H1 (cell line): ENCODE results near the gene GCK. TPM values are rescaled to one million over a fixed set of nuclear protein-coding genes. Genes with fewer than 3 reads are reported as not detected.
A peak's percentile ranks its signal among the peaks of the same experiment; 100 is the strongest.

Source experiments
- CTCF ChIA-PET: fragments of 300-600 bp; sonication (Branson Sonifier 250); formaldehyde crosslinking; loops from one replicate; lab custom pipeline; 2021; ENCODE audit not compliant: partially characterized antibody; lab: Charles Lee
- POLR2A ChIA-PET: fragments of 300-600 bp; sonication (Branson Sonifier 250); formaldehyde crosslinking; loops from one replicate; lab custom pipeline; 2021; ENCODE audit warnings: inconsistent platforms; ENCODE audit not compliant: partially characterized antibody; lab: Charles Lee
- DNase-seq, 2 experiments: peaks; one replicate each; pipeline versions ENCODE4 v3.0.0 to v3.0.0-alpha.2; 2010 to 2022; ENCODE audit warnings: low spot score in 2 of 2, low read depth in 1 of 2, mixed read lengths in 1 of 2
- FAIRE-seq: peaks from 2 replicates; lab custom pipeline; 2011; peaks lifted over from hg19 to GRCh38; lab: Jason Lieb, UNC
- H2AFZ ChIP-seq: 2 replicates; pipeline ENCODE4 v1.8.1; 2012; ENCODE audit warnings: low read length, inconsistent platforms
- H2AK5ac ChIP-seq: 2 replicates; pipeline ENCODE4 v1.6.1; 2013; ENCODE audit warnings: low read depth, low read length
- H2BK120ac ChIP-seq: replicated peaks from 2 replicates; pipeline ENCODE3; 2013; ENCODE audit warnings: low read depth, low read length, inconsistent platforms
- H2BK12ac ChIP-seq: 2 replicates; pipeline ENCODE4 v1.6.1; 2013; ENCODE audit warnings: low read depth, low read length
- H2BK15ac ChIP-seq: 2 replicates; pipeline ENCODE4 v1.6.1; 2013; ENCODE audit warnings: low read length
- H2BK20ac ChIP-seq: 2 replicates; pipeline ENCODE4 v1.6.1; 2013; ENCODE audit warnings: low read length
- H2BK5ac ChIP-seq: 2 replicates; pipeline ENCODE4 v1.6.1; 2013; ENCODE audit warnings: low read depth, low read length
- H3K14ac ChIP-seq: 2 replicates; pipeline ENCODE4 v1.6.1; 2013; ENCODE audit warnings: inconsistent platforms; ENCODE audit not compliant: insufficient read length
- H3K18ac ChIP-seq: 2 replicates; pipeline ENCODE4 v1.6.1; 2013; ENCODE audit warnings: low read length; ENCODE audit errors: extremely low read depth
- H3K23ac ChIP-seq: 2 replicates; pipeline ENCODE4 v1.6.1; 2013; ENCODE audit warnings: inconsistent platforms; ENCODE audit not compliant: insufficient read length
- H3K23me2 ChIP-seq: 2 replicates; pipeline ENCODE4 v1.6.1; 2013; ENCODE audit warnings: low read depth, low read length
- H3K27ac ChIP-seq: 2 replicates; pipeline ENCODE4 v1.6.1; 2011; ENCODE audit warnings: low read depth, low read length, inconsistent platforms
- H3K27me3 ChIP-seq, 4 experiments: replicated peaks in 1 of 4; 1 replicate in 1 of 4; 2 replicates in 3 of 4; pipeline versions ENCODE4 v1.6.1 to v1.8.1; 2011 to 2013; ENCODE audit warnings: low read length in 3 of 4, mild to moderate bottlenecking in 3 of 4, inconsistent platforms in 2 of 4, mixed read lengths in 2 of 4, moderate library complexity in 1 of 4; ENCODE audit not compliant: control insufficient read depth in 3 of 4, insufficient read depth in 3 of 4; ENCODE audit errors: extremely low read depth in 1 of 4
- H3K36me3 ChIP-seq, 4 experiments: 2 replicates each; pipeline versions ENCODE4 v1.6.1 to v1.8.1; 2011 to 2013; ENCODE audit warnings: mild to moderate bottlenecking in 4 of 4, low read length in 3 of 4, moderate library complexity in 2 of 4, control low read depth in 1 of 4, inconsistent platforms in 1 of 4; ENCODE audit not compliant: insufficient read depth in 4 of 4, control insufficient read depth in 2 of 4
- H3K4ac ChIP-seq: replicated peaks from 2 replicates; pipeline ENCODE3; 2013; ENCODE audit warnings: low read length, low read depth, mixed read lengths, inconsistent platforms; ENCODE audit not compliant: insufficient read length
- H3K4me1 ChIP-seq, 4 experiments: replicated peaks in 1 of 4; 1 replicate in 1 of 4; 2 replicates in 3 of 4; pipeline versions ENCODE4 v1.6.1 to v1.8.1; 2011 to 2013; ENCODE audit warnings: low read length in 3 of 4, inconsistent platforms in 2 of 4, mixed read lengths in 1 of 4; ENCODE audit not compliant: insufficient read depth in 4 of 4, control insufficient read depth in 3 of 4
- H3K4me2 ChIP-seq, 2 experiments: 2 replicates each; pipeline versions ENCODE4 v1.6.1 to v1.8.1; 2011 to 2013; ENCODE audit warnings: low read depth in 2 of 2, low read length in 2 of 2, control low read depth in 1 of 2, inconsistent platforms in 1 of 2, mild to moderate bottlenecking in 1 of 2; ENCODE audit not compliant: insufficient read depth in 1 of 2
- H3K4me3 ChIP-seq, 4 experiments: fragments of 200-600, 300-600 bp in 1 of 4; sonication (generic), shearing (Covaris generic), sonication (Bioruptor Twin) in 1 of 4; 2 replicates each; pipeline versions ENCODE4 v1.5.1 to v1.8.1; 2011 to 2016; ENCODE audit warnings: low read length in 4 of 4, low read depth in 3 of 4, control low read depth in 2 of 4, inconsistent platforms in 2 of 4, mild to moderate bottlenecking in 2 of 4, mixed read lengths in 1 of 4, moderate library complexity in 1 of 4; ENCODE audit not compliant: insufficient read depth in 2 of 4; ENCODE audit errors: extremely low read depth in 1 of 4
- H3K56ac ChIP-seq: replicated peaks from 2 replicates; pipeline ENCODE3; 2013; ENCODE audit warnings: low read depth, mild to moderate bottlenecking, mixed read lengths, low read length, inconsistent platforms; ENCODE audit not compliant: insufficient read length
- H3K79me1 ChIP-seq: 2 replicates; pipeline ENCODE4 v1.6.1; 2013; ENCODE audit warnings: low read depth, low read length, control low read depth
- H3K79me2 ChIP-seq, 2 experiments: 2 replicates each; pipeline versions ENCODE4 v1.6.1 to v1.8.1; 2012 to 2013; ENCODE audit warnings: low read length in 2 of 2, mild to moderate bottlenecking in 2 of 2, inconsistent platforms in 1 of 2; ENCODE audit not compliant: insufficient read depth in 2 of 2, control insufficient read depth in 1 of 2
- H3K9ac ChIP-seq, 4 experiments: replicated peaks in 1 of 4; 1 replicate in 1 of 4; 2 replicates in 3 of 4; pipeline versions ENCODE4 v1.6.1 to v1.8.1; 2011 to 2013; ENCODE audit warnings: low read depth in 3 of 4, low read length in 3 of 4, control low read depth in 2 of 4, mild to moderate bottlenecking in 2 of 4, moderate library complexity in 2 of 4, inconsistent platforms in 1 of 4; ENCODE audit errors: extremely low read depth in 1 of 4
- H3K9me3 ChIP-seq, 2 experiments: 2 replicates each; pipeline versions ENCODE4 v1.6.1 to v1.8.1; 2012 to 2013; ENCODE audit warnings: mild to moderate bottlenecking in 2 of 2, moderate library complexity in 2 of 2, control low read depth in 1 of 2, inconsistent platforms in 1 of 2, low read depth in 1 of 2, low read length in 1 of 2, mixed read lengths in 1 of 2; ENCODE audit not compliant: insufficient read depth in 2 of 2
- H4K20me1 ChIP-seq, 2 experiments: replicated peaks in 1 of 2; 2 replicates each; pipeline versions ENCODE3 to v1.8.1; 2011 to 2013; ENCODE audit warnings: inconsistent platforms in 2 of 2, low read length in 2 of 2, mild to moderate bottlenecking in 1 of 2; ENCODE audit not compliant: insufficient read depth in 2 of 2, control insufficient read depth in 1 of 2
- H4K5ac ChIP-seq: 2 replicates; pipeline ENCODE4 v1.6.1; 2013; ENCODE audit warnings: low read length, low read depth, mixed read lengths, inconsistent platforms; ENCODE audit not compliant: insufficient read length
- H4K8ac ChIP-seq: 2 replicates; pipeline ENCODE4 v1.8.0; 2013; ENCODE audit warnings: mild to moderate bottlenecking, moderate library complexity, low read length, inconsistent platforms; ENCODE audit not compliant: insufficient read depth; ENCODE audit errors: extremely low read depth
- H4K91ac ChIP-seq: replicated peaks from 2 replicates; pipeline ENCODE3; 2013; ENCODE audit warnings: low read length, mixed read lengths, inconsistent platforms; ENCODE audit not compliant: insufficient read length
- CBX5 ChIP-seq: fragments of 300-800, 300-1000 bp; sonication (generic); IDR thresholded peaks from 2 replicates; pipeline ENCODE4 v1.7.1; 2016; ENCODE audit warnings: antibody characterized with exemption, low read length, low read depth
- EP300 ChIP-seq, 2 experiments: IDR thresholded peaks; 1 replicate in 1 of 2; 2 replicates in 1 of 2; pipeline ENCODE4 v1.6.1; 2011 to 2012; ENCODE audit warnings: low read depth in 2 of 2, low read length in 2 of 2, mild to moderate bottlenecking in 2 of 2, borderline replicate concordance in 1 of 2, inconsistent platforms in 1 of 2, moderate library complexity in 1 of 2
- FOSL1 ChIP-seq: IDR thresholded peaks from 2 replicates; pipeline ENCODE4 v1.6.1; 2011; ENCODE audit warnings: mild to moderate bottlenecking, low read depth, low read length, moderate library complexity; ENCODE audit not compliant: insufficient read depth
- JUN ChIP-seq: IDR thresholded peaks from 2 replicates; pipeline ENCODE4 v1.6.1; 2011; ENCODE audit warnings: low read depth, mild to moderate bottlenecking, improper control_type of control experiment, low read length
- KDM1A ChIP-seq: fragments of 200-600, 300-600 bp; sonication (generic); IDR thresholded peaks from 2 replicates; pipeline ENCODE4 v1.7.1; 2016; ENCODE audit warnings: mild to moderate bottlenecking, low read length, borderline replicate concordance
- MAFK ChIP-seq: IDR thresholded peaks from 2 replicates; pipeline ENCODE4 v1.6.1; 2012; ENCODE audit warnings: low read depth, mild to moderate bottlenecking, improper control_type of control experiment, low read length
- MAX ChIP-seq: IDR thresholded peaks from 2 replicates; pipeline ENCODE4 v1.6.1; 2012; ENCODE audit warnings: inconsistent platforms
- NRF1 ChIP-seq: IDR thresholded peaks from 2 replicates; pipeline ENCODE4 v1.6.1; 2011; ENCODE audit warnings: mild to moderate bottlenecking, low read depth, low read length, improper control_type of control experiment
- POLR2AphosphoS5 ChIP-seq: IDR thresholded peaks from 2 replicates; pipeline ENCODE4 v1.6.1; 2011; ENCODE audit warnings: low read depth, low read length
- POU5F1 ChIP-seq: IDR thresholded peaks from 2 replicates; pipeline ENCODE4 v1.6.1; 2011; ENCODE audit warnings: low read depth, mild to moderate bottlenecking, low read length, moderate library complexity
- RAD21 ChIP-seq, 2 experiments: IDR thresholded peaks in 1 of 2; conservative IDR thresholded peaks in 1 of 2; 2 replicates each; pipeline ENCODE4 v1.6.1; 2011; ENCODE audit warnings: low read depth in 2 of 2, low read length in 2 of 2, improper control_type of control experiment in 1 of 2, inconsistent platforms in 1 of 2, mild to moderate bottlenecking in 1 of 2, moderate library complexity in 1 of 2
- RBBP5 ChIP-seq: IDR thresholded peaks from 2 replicates; pipeline ENCODE4 v1.7.1; 2012; ENCODE audit warnings: low read depth, mild to moderate bottlenecking, inconsistent platforms, low read length, moderate library complexity, borderline replicate concordance
- SIX5 ChIP-seq: IDR thresholded peaks from 2 replicates; pipeline ENCODE4 v1.6.1; 2011; ENCODE audit warnings: mild to moderate bottlenecking, low read depth, low read length
- WGBS, 2 experiments: shearing (Covaris generic) in 1 of 2; methylation state at CpG; one replicate each; pipeline versions ENCODE4 v1.1.6 to v1.1.7; 2013 to 2015; ENCODE audit warnings: low lambda C conversion rate in 2 of 2, mixed read lengths in 2 of 2, inconsistent platforms in 1 of 2, low coverage in 1 of 2, missing lambda C conversion rate in 1 of 2; ENCODE audit not compliant: insufficient replicate concordance in 2 of 2, insufficient coverage in 1 of 2, insufficient read length in 1 of 2; ENCODE audit errors: extremely low coverage in 1 of 2, missing lambda C conversion rate in 1 of 2; 5-methylcytosine and 5-hydroxymethylcytosine counted together
- polyA plus RNA-seq, 7 experiments: library from polyadenylated mRNA; depleted of rRNA in 3 of 7; stranded (reverse) in 5 of 7; unstranded in 2 of 7; fragments of >200 nt in 5 of 7; fragments of 200-250 nt in 2 of 7; gene quantifications; 1 replicate in 5 of 7; 2 replicates in 1 of 7; 4 replicates in 1 of 7; pipeline versions ENCODE4 v1.2.1 to v1.2.3, GENCODE V29; 2011 to 2013; ENCODE audit warnings: missing spikeins in 2 of 7, mixed read lengths in 2 of 7
- total RNA-seq: library from RNA; stranded (reverse); fragmentation: NEBNext Ultra II Directional; extraction: Animal tissue kit (Norgen Biotek cat#: 25700); gene quantifications from 2 replicates; pipeline ENCODE4 v1.2.1, GENCODE V29; 2021

GCK gene
- total and polyA plus RNA-seq, 2 of the 8 experiments (the other 6 are each of a cell fraction or from before 2014, with no cell fraction given): 2.4 to 4.9 TPM

DNA sequence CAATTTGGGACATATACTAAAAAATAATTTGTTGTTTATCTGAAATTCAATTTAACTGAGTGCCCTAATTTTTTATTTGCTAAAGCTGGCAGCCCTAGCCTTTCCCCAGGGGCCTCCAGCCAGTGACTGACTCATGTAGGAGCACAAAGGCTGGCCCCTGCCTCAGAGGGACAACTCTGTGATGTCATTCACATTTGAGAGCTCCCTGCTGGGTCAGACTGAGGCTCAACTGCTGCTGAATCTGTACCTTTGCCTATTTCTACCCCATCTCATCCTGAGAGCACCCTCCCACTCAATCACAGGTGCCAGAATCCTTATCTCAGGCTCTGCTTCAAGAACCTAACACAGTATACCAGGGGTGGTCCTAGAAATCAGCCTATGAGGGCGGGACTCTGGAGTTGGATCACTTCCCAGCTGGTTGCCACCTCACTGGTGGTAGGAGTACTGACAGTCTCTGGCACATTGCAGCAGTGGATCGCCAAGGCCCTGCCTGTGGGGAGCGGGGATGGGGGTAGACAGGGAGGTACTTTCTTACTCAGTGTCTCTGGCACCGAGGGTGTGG, 11.6 kb downstream of the GCK start:
- Histone ChIP-seq H2AFZ (peak overlapping the region; percentile 61; the same call in 1 of the 2 replicates), H3K27me3 (no peaks in the 10 kb centered on the region; a peak in 1 of 7 replicates), H2BK20ac (no peak overlapping the region), H3K36me3 (no peaks in the 10 kb centered on the region), H2BK12ac (no peak overlapping the region), H3K9me3 (peaks cover 6 to 7% of the 10 kb centered on the region in 2 experiments; a peak in 2 of 4 replicates), H4K8ac (no peak overlapping the region), H3K4me2 (no peak overlapping the region), H4K20me1 (no peaks in the 10 kb centered on the region), H3K9ac (no peak overlapping the region), H3K56ac (no peak overlapping the region), H3K23ac (no peak overlapping the region), H3K4me3 (no peak overlapping the region), H3K4ac (no peak overlapping the region), H3K18ac (no peak overlapping the region), H3K79me2 (no peaks in the 10 kb centered on the region), H3K4me1 (peaks cover 0 to 4% (median 2%) of the 10 kb centered on the region in 4 experiments; a peak in 3 of 7 replicates), H2BK5ac (no peak overlapping the region), H3K79me1 (no peaks in the 10 kb centered on the region), H4K91ac (no peak overlapping the region), H2BK15ac (no peak overlapping the region), H3K27ac (no peak overlapping the region), H2BK120ac (no peak overlapping the region), H3K23me2 (no peaks in the 10 kb centered on the region), H2AK5ac (no peak overlapping the region), H3K14ac (no peak overlapping the region), H4K5ac (no peak overlapping the region)
- FAIRE-seq (no peak), DNase-seq (no peak)
- 86% methylated on average over 4 of the region's 4 CpGs; no CpG with 5 or more reads in 1 of the 2 experiments for WGBS, 2 experiments
- ChIA-PET POLR2A (interaction anchor here (1.3 kb wide), 1 partner anchor 68 kb away, joined by 3 read pairs; no protein-coding TSS in a partner anchor), CTCF (interaction anchor here (1.2 to 1.6 kb wide), 3 partner anchors 17 to 24 kb away, joined by 4 to 6 read pairs (median 5); no protein-coding TSS in a partner anchor)
- TF ChIP-seq FOSL1: no peak
- no peak for TF ChIP-seq SIX5
- TF ChIP-seq POU5F1: no peak
- TF ChIP-seq RBBP5: no peak
- TF ChIP-seq KDM1A: no peak
- TF ChIP-seq RAD21 (IDR thresholded peaks at IDR 0.05 in 1 of 2, conservative IDR thresholded peaks at IDR 0.05 in 1 of 2; ENCODE audit: low read depth in 2 of 2, low read length in 2 of 2): no peak
- TF ChIP-seq EP300 (IDR thresholded peaks at IDR 0.05; ENCODE audit: borderline replicate concordance in 1 of 2, low read depth in 2 of 2, low read length in 2 of 2): no peak
- no peak for TF ChIP-seq JUN
- no peak for TF ChIP-seq CBX5
- no peak for TF ChIP-seq MAX
- TF ChIP-seq MAFK: no peak
- no peak for TF ChIP-seq POLR2AphosphoS5
- no peak for TF ChIP-seq NRF1
